GM21723 (cell line): ENCODE measurements around the gene NUDT16L1.
A peak's percentile ranks its signal among the peaks of the same experiment; 100 is the strongest.

ENCODE experiments used
- ATAC-seq: cut with Tn5 transposase; IDR thresholded peaks from one replicate; pipeline ENCODE4 v1.9.1; 2021; ENCODE audit warnings: mild to moderate bottlenecking, moderate library complexity; ENCODE audit not compliant: unreplicated experiment

The NUDT16L1 gene

GRCh38 chr16:4693956-4694641 lies 737 bp downstream of the NUDT16L1 start:
- ATAC-seq: peak; percentile 5

GRCh38 chr16:4694642-4695451 lies 1.5 kb downstream of the NUDT16L1 start:
- no peak for ATAC-seq

GRCh38 chr16:4695473-4696171 lies 2.3 kb downstream of the NUDT16L1 start:
- ATAC-seq: no peak

- no peak for ATAC-seq
These were observed 3.0 kb downstream of the NUDT16L1 start for GRCh38 chr16:4696172-4696904.

- no peak for ATAC-seq
These were observed 3.8 kb downstream of the NUDT16L1 start for GRCh38 chr16:4696905-4697847.

- ATAC-seq: no peak
These were observed 4.5 kb downstream of the NUDT16L1 start for GRCh38 chr16:4697848-4698291.

- no peak for ATAC-seq
These were observed 5.1 kb downstream of the NUDT16L1 start for GRCh38 chr16:4698321-4699045.

GRCh38 chr16:4699046-4699556 lies 5.7 kb downstream of the NUDT16L1 start:
- no peak for ATAC-seq

GRCh38 chr16:4700380-4700996 lies 7.1 kb downstream of the NUDT16L1 start:
- no peak for ATAC-seq

GRCh38 chr16:4700997-4701743 lies 7.8 kb downstream of the NUDT16L1 start:
- ATAC-seq: no peak

GRCh38 chr16:4701791-4702465 lies 8.6 kb downstream of the NUDT16L1 start:
- no peak for ATAC-seq

- no peak for ATAC-seq
These were observed 9.1 kb downstream of the NUDT16L1 start for GRCh38 chr16:4702466-4702808.

- no peak for ATAC-seq
These were observed 10.5 kb downstream of the NUDT16L1 start for GRCh38 chr16:4703906-4704305.

GRCh38 chr16:4704491-4704890 lies 11.1 kb downstream of the NUDT16L1 start:
- no peak for ATAC-seq

GRCh38 chr16:4704913-4705312 lies 11.6 kb downstream of the NUDT16L1 start:
- ATAC-seq: no peak

GRCh38 chr16:4706871-4707270 lies 13.5 kb downstream of the NUDT16L1 start:
- no peak for ATAC-seq

GRCh38 chr16:4709481-4709880 lies 16.1 kb downstream of the NUDT16L1 start:
- ATAC-seq: no peak
